NOMO-1 (cell line): ENCODE measurements around the gene CIAPIN1.
"Not testable (repeated sequence)": the region's sequence is repeated elsewhere in the genome, so short reads cannot be mapped to it uniquely, and the experiment has no call there.

Source experiments
- DNase-seq, 2 experiments: peaks; one replicate each; lab custom pipeline; 2025; ENCODE audit not compliant: unreplicated experiment in 2 of 2; lab: John Stamatoyannopoulos, UW

Gene CIAPIN1

GRCh38 chr16:57444711-57445110 lies 2.5 kb downstream of the CIAPIN1 start:
- DNase-seq = no peak

- not testable (repeated sequence) for DNase-seq
Observed at GRCh38 chr16:57440551-57440950, 6.6 kb downstream of the CIAPIN1 start.

GRCh38 chr16:57439947-57440346 lies 7.2 kb downstream of the CIAPIN1 start:
- DNase-seq = not testable (repeated sequence)

- DNase-seq = no peak
Observed at GRCh38 chr16:57435838-57436237, 11.3 kb downstream of the CIAPIN1 start.

- no peak for DNase-seq
Observed at GRCh38 chr16:57434003-57434402, 13.2 kb downstream of the CIAPIN1 start.

- no peak for DNase-seq
Observed at GRCh38 chr16:57432989-57433388, 14.2 kb downstream of the CIAPIN1 start.

GRCh38 chr16:57432505-57432904 lies 14.7 kb downstream of the CIAPIN1 start:
- no peak for DNase-seq

- no peak for DNase-seq
Observed at GRCh38 chr16:57430955-57431354, 16.2 kb downstream of the CIAPIN1 start.

GRCh38 chr16:57427824-57428223 lies 19.4 kb downstream of the CIAPIN1 start:
- DNase-seq = no peak

GRCh38 chr16:57427307-57427706 lies 19.9 kb downstream of the CIAPIN1 start:
- no peak for DNase-seq

- no peak for DNase-seq
Observed at GRCh38 chr16:57426356-57426755, 20.8 kb downstream of the CIAPIN1 start.

- no peak for DNase-seq
Observed at GRCh38 chr16:57424583-57424982, 22.6 kb downstream of the CIAPIN1 start.

- DNase-seq = no peak
Observed at GRCh38 chr16:57423152-57423551, 24.0 kb downstream of the CIAPIN1 start.

GRCh38 chr16:57422026-57422944 lies 24.9 kb downstream of the CIAPIN1 start:
- DNase-seq = peak in 1 of 2 experiments; percentile 39

GRCh38 chr16:57419506-57419905 lies 27.7 kb downstream of the CIAPIN1 start:
- no peak for DNase-seq

GRCh38 chr16:57416084-57416483 lies 31.1 kb downstream of the CIAPIN1 start:
- no peak for DNase-seq

- DNase-seq = no peak
Observed at GRCh38 chr16:57413733-57414132, 33.5 kb downstream of the CIAPIN1 start.

GRCh38 chr16:57413301-57413730 lies 33.9 kb downstream of the CIAPIN1 start:
- DNase-seq = peak in 1 of 2 experiments; percentile 11

- DNase-seq = no peak
Observed at GRCh38 chr16:57412584-57412983, 34.6 kb downstream of the CIAPIN1 start.

- DNase-seq = no peak
Observed at GRCh38 chr16:57411362-57411976, 35.7 kb downstream of the CIAPIN1 start.

- DNase-seq = no peak
Observed at GRCh38 chr16:57409870-57410587, 37.2 kb downstream of the CIAPIN1 start.
